Esophagus (tissue), 2 donors: ENCODE results near the gene EIF3L. TPM values are rescaled to one million over a fixed set of nuclear protein-coding genes. Genes with fewer than 3 reads are reported as not detected.

Source experiments
- H3K27ac ChIP-seq, 2 donors: one replicate each; pipeline ENCODE4 v1.5.1; 2013; ENCODE audit warnings: low read depth in 2 of 2, mild to moderate bottlenecking in 2 of 2, inconsistent platforms in 1 of 2, low read length in 1 of 2, moderate library complexity in 1 of 2
- H3K27me3 ChIP-seq, 2 donors: one replicate each; pipeline ENCODE4 v1.6.1; 2013; ENCODE audit warnings: low read length in 2 of 2, control low read depth in 1 of 2, mild to moderate bottlenecking in 1 of 2; ENCODE audit not compliant: insufficient read depth in 2 of 2, control insufficient read depth in 1 of 2
- H3K36me3 ChIP-seq, 2 donors: one replicate each; pipeline ENCODE4 v1.6.1; 2013; ENCODE audit warnings: low read length in 1 of 2; ENCODE audit not compliant: control insufficient read depth in 2 of 2, insufficient read depth in 2 of 2
- H3K4me1 ChIP-seq, 2 donors: one replicate each; pipeline ENCODE4 v1.6.1; 2013; ENCODE audit warnings: low read length in 1 of 2; ENCODE audit not compliant: control insufficient read depth in 2 of 2, insufficient read depth in 2 of 2
- H3K4me3 ChIP-seq, 2 donors: one replicate each; pipeline ENCODE4 v1.5.1; 2013; ENCODE audit warnings: low read length in 2 of 2, mild to moderate bottlenecking in 2 of 2, low read depth in 1 of 2, moderate library complexity in 1 of 2
- H3K9me3 ChIP-seq, 2 donors: one replicate each; pipeline ENCODE4 v1.6.1; 2013; ENCODE audit warnings: mild to moderate bottlenecking in 2 of 2, low read depth in 1 of 2, low read length in 1 of 2, moderate library complexity in 1 of 2; ENCODE audit not compliant: control insufficient read depth in 2 of 2, insufficient read depth in 1 of 2
- WGBS, 2 donors: extraction: QIAGEN DNeasy Blood & Tissue Kit; methylation state at CpG; one replicate each; pipeline ENCODE4 v1.1.7; 2013; 5-methylcytosine and 5-hydroxymethylcytosine counted together
- polyA plus RNA-seq, 2 donors: library from polyadenylated mRNA; stranded (reverse); fragments of 200-250 nt; gene quantifications; one replicate each; pipeline ENCODE4 v1.2.3, GENCODE V29; 2013
- donor health status: healthy with polysubstance abuse.
- donor health status: Bipolar disorder and iron deficiency.

EIF3L gene
- polyA plus RNA-seq, 2 donors, result 113 to 265 TPM

- 78 to 88% methylated on average over 17 to 18 of the region's 18 CpGs for WGBS, 2 donors
- peak overlapping the region in 1 of 2 donors; percentile 34 for H3K27ac ChIP-seq
- H3K27me3 ChIP-seq, result no peaks in the 10 kb centered on the region
- peaks cover 0 to 3% of the 10 kb centered on the region in 2 donors for H3K4me1 ChIP-seq
- H3K9me3 ChIP-seq, result no peaks in the 10 kb centered on the region
- peaks cover 35 to 62% of the 10 kb centered on the region in 2 donors for H3K36me3 ChIP-seq
- H3K4me3 ChIP-seq, result no peak overlapping the region
Observed at GRCh38 chr22:37924386-37925065, 75.3 kb downstream of the EIF3L start.

- Histone ChIP-seq H3K4me1 (peaks cover 2 to 3% of the 10 kb centered on the region in 2 donors), H3K27me3 (no peaks in the 10 kb centered on the region), H3K4me3 (no peak overlapping the region), H3K36me3 (peaks cover 36 to 65% of the 10 kb centered on the region in 2 donors), H3K27ac (peak overlapping the region in 1 of 2 donors; percentile 15), H3K9me3 (no peaks in the 10 kb centered on the region)
- 68 to 73% methylated on average over 3 of the region's 3 CpGs for WGBS, 2 donors
Observed at GRCh38 chr22:37925330-37925729, 76.1 kb downstream of the EIF3L start.

- no peak overlapping the region for H3K4me3 ChIP-seq
- 82% methylated on average over 15 of the region's 15 CpGs for WGBS, 2 donors
Observed at GRCh38 chr22:37925767-37926166, 76.5 kb downstream of the EIF3L start.

GRCh38 chr22:37926358-37926757 is 77.1 kb downstream of the EIF3L start:
- H3K9me3 ChIP-seq, result no peaks in the 10 kb centered on the region
- H3K27me3 ChIP-seq, result no peaks in the 10 kb centered on the region
- H3K27ac ChIP-seq, result no peak overlapping the region
- peaks cover 2 to 3% of the 10 kb centered on the region in 2 donors for H3K4me1 ChIP-seq
- peaks cover 36 to 69% of the 10 kb centered on the region in 2 donors for H3K36me3 ChIP-seq
- H3K4me3 ChIP-seq, result no peak overlapping the region
- WGBS, 2 donors, result 85 to 88% methylated on average over 7 of the region's 7 CpGs

More at GRCh38 chr22:37925767-37926166, 76.5 kb downstream of the EIF3L start:
- Histone ChIP-seq H3K36me3 (peaks cover 36 to 69% of the 10 kb centered on the region in 2 donors), H3K4me1 (peaks cover 2 to 3% of the 10 kb centered on the region in 2 donors), H3K27me3 (no peaks in the 10 kb centered on the region), H3K27ac (peak overlapping the region in 1 of 2 donors; percentile 15), H3K9me3 (no peaks in the 10 kb centered on the region)

- Histone ChIP-seq H3K36me3 (peaks cover 36 to 68% of the 10 kb centered on the region in 2 donors), H3K9me3 (no peaks in the 10 kb centered on the region), H3K27me3 (no peaks in the 10 kb centered on the region), H3K27ac (no peak overlapping the region), H3K4me3 (no peak overlapping the region), H3K4me1 (peaks cover 2 to 3% of the 10 kb centered on the region in 2 donors)
- WGBS, 2 donors, result 90 to 92% methylated on average over 29 to 32 of the region's 32 CpGs
Observed at GRCh38 chr22:37926771-37927636, 77.8 kb downstream of the EIF3L start.

- WGBS, 2 donors, result 94 to 98% methylated on average over 5 of the region's 5 CpGs
- Histone ChIP-seq H3K9me3 (no peaks in the 10 kb centered on the region), H3K4me1 (peaks cover 2 to 8% of the 10 kb centered on the region in 2 donors), H3K27ac (no peak overlapping the region), H3K36me3 (peaks cover 36 to 73% of the 10 kb centered on the region in 2 donors), H3K27me3 (no peaks in the 10 kb centered on the region), H3K4me3 (no peak overlapping the region)
Observed at GRCh38 chr22:37927637-37927936, 78.4 kb downstream of the EIF3L start.

- Histone ChIP-seq H3K27me3 (no peaks in the 10 kb centered on the region), H3K9me3 (no peaks in the 10 kb centered on the region), H3K4me3 (no peak overlapping the region), H3K27ac (peak overlapping the region; percentile 2 to 70), H3K4me1 (peaks cover 12 to 23% of the 10 kb centered on the region in 2 donors), H3K36me3 (peaks cover 31 to 69% of the 10 kb centered on the region in 2 donors)
- 59 to 75% methylated on average over 5 of the region's 5 CpGs for WGBS, 2 donors
Observed at GRCh38 chr22:37929390-37929789, 80.2 kb downstream of the EIF3L start.

GRCh38 chr22:37930270-37930951 is 81.2 kb downstream of the EIF3L start:
- Histone ChIP-seq H3K36me3 (peaks cover 24 to 60% of the 10 kb centered on the region in 2 donors), H3K4me3 (no peak overlapping the region), H3K4me1 (peaks cover 12 to 23% of the 10 kb centered on the region in 2 donors), H3K9me3 (no peaks in the 10 kb centered on the region), H3K27me3 (no peaks in the 10 kb centered on the region), H3K27ac (peak overlapping the region; percentile 2 to 79)
- WGBS, 2 donors, result 67 to 76% methylated on average over 11 of the region's 11 CpGs

- Histone ChIP-seq H3K4me3 (no peak overlapping the region), H3K27me3 (no peaks in the 10 kb centered on the region), H3K36me3 (peaks cover 18 to 56% of the 10 kb centered on the region in 2 donors), H3K27ac (peak overlapping the region in 1 of 2 donors; percentile 79), H3K9me3 (no peaks in the 10 kb centered on the region), H3K4me1 (peaks cover 12 to 23% of the 10 kb centered on the region in 2 donors)
- 64 to 71% methylated on average over 2 of the region's 2 CpGs for WGBS, 2 donors
Observed at GRCh38 chr22:37930952-37931440, 81.8 kb downstream of the EIF3L start.
